Measurements from ENCODE around the gene GTF2I.
"Not testable (repeated sequence)": the region's sequence is repeated elsewhere in the genome, so short reads cannot be mapped to it uniquely, and the experiment has no call there.

Gene GTF2I

GRCh38 chr7:74717889-74718288 is 60.4 kb downstream of the GTF2I start:
- peak in 1 of 2 donors; percentile 20 for DNase-seq

DNA sequence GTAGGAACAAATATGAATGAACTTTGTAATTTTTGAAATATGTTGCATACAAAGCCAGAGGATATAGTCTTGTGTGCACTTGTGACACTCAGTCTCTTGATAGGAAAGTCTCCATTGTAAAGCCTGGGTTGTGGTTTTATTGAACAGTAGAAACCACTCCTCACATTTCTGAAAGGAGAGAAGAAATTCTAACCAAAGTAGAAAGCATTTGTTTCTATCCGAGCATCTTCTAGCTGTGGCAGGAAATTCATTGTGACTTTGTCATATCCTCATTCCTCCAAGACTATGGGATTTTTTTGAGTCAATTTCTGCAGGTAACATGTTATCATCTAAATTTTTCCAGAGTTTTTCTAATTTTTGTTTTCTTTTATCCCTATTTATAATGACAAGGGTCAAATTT is 60.8 kb downstream of the GTF2I start:
- DNase-seq, result no peak

- no peak for DNase-seq
These were observed 64.6 kb downstream of the GTF2I start for GRCh38 chr7:74722153-74722552.

- DNase-seq, result no peak
These were observed 68.3 kb downstream of the GTF2I start for GRCh38 chr7:74725840-74726239.

DNA sequence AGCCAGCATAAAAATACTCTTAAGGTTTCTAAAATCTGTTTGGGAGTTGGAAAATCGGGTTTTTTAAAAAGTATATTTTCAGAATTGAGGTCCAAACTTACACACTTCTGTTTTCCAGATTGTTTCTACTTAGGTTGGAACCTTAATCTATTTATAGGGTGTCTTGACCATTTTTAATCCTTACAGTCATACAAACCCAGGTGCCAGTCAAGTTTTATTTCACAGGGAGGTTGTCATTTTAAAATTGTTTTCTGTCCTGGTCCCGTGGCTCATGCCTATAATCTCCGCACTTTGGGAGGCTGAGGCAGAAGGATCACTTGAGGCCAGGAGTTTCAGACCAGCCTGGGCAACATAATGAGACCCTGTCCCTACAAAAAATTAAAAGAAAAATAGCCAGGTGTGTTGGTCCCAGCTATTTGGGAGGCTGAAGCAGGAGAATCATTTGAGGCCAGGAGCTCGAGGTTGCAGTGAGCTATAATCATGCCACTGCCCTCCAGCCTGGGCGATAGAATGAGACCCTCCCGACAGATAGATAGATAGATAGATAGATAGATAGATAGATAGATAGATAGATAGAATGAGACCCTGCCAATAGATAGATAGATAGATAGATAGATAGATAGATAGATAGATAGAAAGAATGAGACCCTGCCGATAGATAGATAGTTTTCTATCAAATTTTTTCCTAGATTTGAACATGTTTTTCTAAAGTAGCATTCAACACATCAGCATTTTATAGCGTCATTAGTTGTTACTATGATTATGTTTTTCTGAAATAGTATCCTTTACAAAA is 69.0 kb downstream of the GTF2I start:
- DNase-seq, result no peak

DNA sequence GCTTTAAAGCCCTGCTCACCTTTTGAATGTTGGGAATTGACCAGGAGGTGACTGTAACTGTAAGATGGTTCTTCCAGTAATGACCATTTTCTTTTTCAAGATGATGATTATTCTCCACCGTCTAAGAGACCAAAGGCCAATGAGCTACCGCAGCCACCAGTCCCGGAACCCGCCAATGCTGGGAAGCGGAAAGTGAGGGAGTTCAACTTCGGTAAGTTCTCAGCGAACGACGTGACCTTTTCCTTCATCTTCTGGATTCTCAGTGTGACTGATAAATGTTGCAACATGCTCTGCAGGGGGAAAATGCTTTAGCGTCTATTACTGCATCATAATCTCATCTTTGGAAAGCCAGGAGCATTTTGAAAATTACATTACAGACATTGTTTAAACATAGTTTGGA is 71.2 kb downstream of the GTF2I start:
- DNase-seq, result not testable (repeated sequence)

- not testable (repeated sequence) for DNase-seq
These were observed 72.7 kb downstream of the GTF2I start for GRCh38 chr7:74730186-74730585.

DNA sequence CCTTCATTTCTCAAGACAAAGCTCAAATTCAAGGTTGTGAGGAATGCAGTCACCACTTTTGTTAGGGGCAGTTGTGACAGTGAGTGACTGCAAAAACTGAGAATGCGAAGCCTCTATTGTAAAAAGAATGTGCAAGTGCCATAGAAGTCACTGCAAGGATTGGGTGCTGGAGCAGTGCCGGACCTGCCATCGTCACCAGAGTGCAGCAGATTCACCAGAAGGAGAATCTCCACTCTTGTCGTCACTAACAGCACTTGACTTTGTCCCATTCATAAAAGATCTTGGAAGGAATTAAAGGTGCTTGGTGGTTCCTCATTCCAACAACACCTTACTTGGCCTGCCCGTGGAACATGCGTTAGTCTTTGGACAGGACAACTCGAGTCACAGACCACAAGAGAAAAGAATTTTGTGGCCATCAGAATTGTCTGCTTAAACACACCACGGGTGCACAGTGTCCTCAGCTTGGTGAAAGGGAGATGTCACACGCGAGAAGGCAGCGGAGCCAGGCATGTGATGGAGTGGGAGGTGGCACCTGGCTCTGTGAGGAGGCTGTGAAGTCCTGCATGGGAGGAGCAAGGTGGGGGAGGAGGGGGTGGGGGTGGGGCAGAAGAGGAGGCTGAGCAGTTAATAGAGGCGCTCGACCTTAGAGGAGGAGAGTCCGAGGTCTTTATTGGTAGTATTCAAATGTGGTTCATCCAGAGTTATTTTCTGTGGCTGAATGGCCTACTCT is 82.6 kb downstream of the GTF2I start:
- DNase-seq, result not testable (repeated sequence)

- not testable (repeated sequence) for DNase-seq
These were observed 86.5 kb downstream of the GTF2I start for GRCh38 chr7:74743936-74744557.

DNA sequence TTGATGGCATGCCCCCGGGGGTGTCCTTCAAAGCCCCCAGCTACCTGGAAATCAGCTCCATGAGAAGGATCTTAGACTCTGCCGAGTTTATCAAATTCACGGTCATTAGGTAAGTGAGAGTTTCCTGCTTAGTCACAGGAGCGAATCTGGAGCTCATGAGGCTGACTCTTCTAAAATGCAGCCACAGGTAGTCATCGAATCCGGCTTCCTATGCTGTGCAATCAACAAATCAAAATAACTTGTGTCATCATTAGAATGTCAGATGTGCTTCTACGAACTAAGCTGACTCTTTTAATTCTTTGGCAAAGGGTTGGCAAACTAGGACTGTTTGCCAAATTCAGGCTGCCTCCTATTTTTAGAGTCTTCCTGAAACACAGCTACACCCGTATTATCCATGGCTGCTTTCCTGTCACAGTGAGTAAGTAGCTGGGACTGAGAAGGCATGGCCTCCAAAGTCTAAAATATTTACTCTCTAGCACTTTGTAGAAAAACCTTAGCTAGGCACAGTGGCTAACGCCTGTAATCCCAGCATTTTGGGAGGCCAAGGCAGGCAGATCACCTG is 96.5 kb downstream of the GTF2I start:
- not testable (repeated sequence) for DNase-seq

- DNase-seq, result not testable (repeated sequence)
These were observed 99.2 kb downstream of the GTF2I start for GRCh38 chr7:74756673-74757072.

DNA sequence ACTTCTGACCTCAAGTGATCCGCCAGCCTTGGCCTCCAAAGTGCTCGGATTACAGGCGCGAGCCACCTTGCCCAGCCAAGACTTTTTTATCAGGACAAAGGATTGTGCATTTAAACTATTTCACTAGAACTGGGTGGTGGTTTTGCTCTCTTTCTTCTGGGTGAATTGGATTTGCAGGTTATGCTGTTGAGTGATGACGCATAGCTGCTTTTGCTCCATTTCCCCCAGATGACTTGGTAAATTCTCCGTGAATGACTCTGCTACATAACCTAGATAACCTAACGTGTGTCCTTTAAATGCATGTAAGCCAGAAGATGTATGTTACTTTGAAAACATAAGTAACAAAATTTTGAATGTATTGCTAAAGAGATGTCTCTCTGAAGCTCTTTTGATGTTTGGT is 100.8 kb downstream of the GTF2I start:
- DNase-seq, result not testable (repeated sequence)

GRCh38 chr7:74758982-74759381 is 101.5 kb downstream of the GTF2I start:
- DNase-seq, result not testable (repeated sequence)

GRCh38 chr7:74765205-74765918 is 107.8 kb downstream of the GTF2I start:
- DNase-seq, result not testable (repeated sequence)

DNA sequence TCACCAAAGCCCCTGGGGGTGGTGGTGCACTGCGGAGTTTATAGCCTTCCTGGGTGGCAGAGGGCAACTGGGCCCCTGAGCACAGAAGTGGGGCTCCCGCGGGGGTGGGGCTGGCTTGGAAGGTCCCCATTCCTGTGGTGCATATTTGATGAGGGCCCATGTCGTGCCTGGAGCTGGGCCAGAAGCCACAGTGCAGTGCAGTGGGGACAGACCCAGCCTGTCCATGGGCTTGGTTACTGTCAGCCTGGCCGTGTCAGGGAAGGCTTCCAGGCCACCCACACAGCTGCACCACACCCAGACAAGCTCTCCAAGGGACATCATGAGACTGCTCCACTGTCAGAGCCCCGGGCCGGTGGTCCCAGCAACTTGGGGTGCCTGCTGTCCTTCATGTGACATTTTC is 109.0 kb downstream of the GTF2I start:
- DNase-seq, result not testable (repeated sequence)

DNA sequence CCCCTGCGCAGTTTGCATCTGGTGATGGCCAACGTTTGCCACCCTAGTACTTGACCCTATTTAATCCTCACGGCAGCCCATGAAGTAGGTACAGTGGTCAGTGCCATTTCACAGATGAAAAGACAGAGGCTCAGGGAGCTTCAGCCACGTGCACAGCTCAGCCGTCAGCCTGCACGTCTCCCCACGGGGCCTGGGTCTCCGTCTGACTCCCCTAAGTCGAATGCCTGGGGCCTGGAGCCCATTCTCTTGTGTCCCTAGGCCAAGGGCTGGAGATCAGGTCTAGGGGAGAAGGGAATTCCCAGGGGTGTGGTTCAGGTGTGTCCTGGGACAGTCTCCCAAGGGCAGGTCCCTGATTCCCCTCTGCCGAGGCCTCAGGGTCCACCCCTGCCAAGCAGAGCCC is 109.5 kb downstream of the GTF2I start:
- DNase-seq, result not testable (repeated sequence)

DNA sequence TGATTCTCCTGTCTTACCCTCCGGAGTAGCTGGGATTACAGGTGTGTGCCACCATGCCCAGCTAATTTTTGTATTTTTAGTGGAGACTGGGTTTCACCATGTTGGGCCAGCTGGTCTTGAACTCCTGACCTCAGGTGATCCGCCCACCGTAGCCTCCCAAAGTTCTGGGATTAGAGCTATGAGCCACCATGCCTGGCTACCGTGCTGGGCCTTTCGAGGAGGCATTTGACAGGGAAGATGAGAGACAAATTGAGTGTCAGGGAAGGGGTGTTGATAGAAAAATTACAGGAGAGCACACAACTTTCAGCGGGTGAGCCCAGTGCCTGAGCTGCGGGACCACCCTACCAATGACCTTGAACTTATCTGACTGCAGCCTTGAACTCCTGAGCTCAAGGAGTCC is 112.5 kb downstream of the GTF2I start:
- DNase-seq, result not testable (repeated sequence)

DNA sequence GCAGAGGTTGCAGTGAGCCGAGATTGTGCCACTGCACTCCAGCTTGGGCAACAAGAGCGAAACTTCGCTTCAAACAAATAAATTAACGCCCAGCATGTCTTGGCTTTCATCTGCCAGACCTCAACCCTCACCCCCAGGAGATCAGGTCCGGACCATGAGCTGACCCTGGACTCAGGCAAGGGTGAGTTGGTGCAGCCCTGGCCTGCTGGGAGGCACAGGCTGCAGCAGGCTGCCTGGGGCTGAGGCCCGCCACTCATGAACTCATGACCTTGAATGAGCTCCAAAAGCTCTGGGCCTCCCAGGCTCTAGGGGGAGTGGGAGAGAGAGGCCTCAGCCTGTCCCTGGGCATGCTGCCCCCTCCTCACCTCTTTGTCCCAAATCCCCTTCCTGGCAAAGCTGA is 114.6 kb downstream of the GTF2I start:
- DNase-seq, result not testable (repeated sequence)

DNA sequence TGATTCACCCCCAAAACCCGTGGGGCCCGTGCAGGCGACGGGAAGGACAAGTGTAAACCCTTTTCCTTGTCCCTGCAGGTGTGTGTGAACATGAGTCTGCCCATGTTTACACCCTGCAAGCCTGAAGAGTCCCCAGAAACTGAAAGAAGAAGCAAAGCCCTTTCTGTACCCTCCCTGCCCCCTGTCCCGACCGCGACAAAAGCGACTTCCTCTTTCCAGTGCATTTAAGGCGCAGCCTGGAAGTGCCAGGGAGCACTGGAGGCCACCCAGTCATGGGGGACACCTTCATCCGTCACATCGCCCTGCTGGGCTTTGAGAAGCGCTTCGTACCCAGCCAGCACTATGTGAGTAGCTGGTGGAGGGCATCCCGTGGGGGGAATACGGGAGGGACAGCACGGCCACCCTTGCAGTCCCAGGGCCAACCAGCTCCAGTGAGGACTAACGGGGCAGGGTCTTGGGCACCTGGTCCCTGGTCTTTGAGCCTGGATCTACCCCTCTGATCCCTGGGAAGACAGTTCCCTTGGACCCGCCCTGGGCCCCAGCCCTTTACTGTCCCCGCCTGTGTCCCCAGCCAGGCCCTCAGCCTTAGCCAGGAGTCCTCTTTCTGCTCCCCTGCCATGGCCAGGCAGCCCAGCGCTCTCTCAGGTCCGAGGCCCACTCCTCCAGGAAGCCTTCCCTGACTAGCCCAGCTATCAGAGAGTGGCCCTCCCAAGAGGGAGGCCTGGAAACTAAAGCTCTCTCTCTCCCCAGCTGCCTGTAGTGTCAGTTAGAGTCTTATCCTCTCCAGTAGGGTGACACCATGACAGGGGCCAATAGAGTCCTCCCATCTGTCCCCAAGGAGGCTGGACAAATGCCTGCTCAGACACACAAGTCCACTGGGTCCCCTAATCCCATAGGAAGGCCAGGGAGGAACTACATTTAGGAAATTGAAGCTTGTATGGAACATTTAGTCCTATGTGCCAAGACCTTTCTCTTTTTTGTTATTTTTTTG is 116.5 kb downstream of the GTF2I start, which contains the start of gene NCF1:
Gene NCF1 (plus strand): TSS at position 252 of the 991 bp plus-strand sequence. CDS start 21 bp downstream, at position 273.
- not testable (repeated sequence) for DNase-seq

DNA sequence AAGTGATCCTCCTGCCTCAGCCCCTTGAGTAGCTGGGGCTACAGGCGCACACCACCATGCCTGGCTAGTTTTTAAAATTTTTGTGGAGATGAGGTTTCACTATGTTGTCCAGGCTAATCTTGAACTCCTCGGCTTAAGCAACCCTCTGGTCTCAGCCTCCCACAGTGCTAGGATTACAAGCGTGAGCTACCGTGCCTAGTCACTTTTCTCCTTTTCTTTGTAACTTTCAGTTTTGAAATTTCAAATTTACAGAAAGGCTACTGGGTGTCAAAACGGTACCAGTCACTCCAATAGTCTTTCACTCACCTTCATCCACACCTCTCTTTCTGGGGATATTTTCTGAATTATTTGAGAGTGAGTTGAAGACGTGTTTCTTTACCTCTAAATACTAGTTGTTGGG is 117.6 kb downstream of the GTF2I start:
- DNase-seq, result not testable (repeated sequence)

- not testable (repeated sequence) for DNase-seq
These were observed 121.5 kb downstream of the GTF2I start for GRCh38 chr7:74779053-74779452.

Data from hippocampal formation (tissue), 2 donors.